Raji (cell line): ENCODE measurements around the gene PCDH15.

Experiments
- POLR2A ChIP-seq: IDR thresholded peaks from 2 replicates; pipeline ENCODE4 v1.6.1; 2011; ENCODE audit warnings: low read depth, low read length, control low read depth; ENCODE audit not compliant: insufficient read depth

PCDH15 gene

DNA sequence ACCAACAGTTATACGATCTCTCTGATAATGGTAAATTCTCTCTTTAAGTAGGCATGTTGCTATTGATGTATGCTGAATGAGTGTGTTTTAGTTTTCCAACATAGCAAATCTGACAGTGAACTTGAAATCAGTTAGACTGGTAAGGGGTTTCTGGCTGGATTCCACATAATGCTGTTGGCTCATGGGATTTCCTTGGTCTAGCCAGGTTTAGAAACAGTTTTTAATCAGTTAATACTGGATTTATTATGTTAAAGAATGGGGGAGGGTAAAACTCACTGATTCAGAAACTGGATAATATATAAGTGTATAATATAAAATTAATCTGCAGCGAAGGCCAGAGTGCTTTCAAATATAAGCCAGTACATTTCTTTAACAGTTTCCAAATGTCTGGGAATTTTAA lies 55.6 kb downstream of the PCDH15 start:
- TF ChIP-seq POLR2A, result no peak

DNA sequence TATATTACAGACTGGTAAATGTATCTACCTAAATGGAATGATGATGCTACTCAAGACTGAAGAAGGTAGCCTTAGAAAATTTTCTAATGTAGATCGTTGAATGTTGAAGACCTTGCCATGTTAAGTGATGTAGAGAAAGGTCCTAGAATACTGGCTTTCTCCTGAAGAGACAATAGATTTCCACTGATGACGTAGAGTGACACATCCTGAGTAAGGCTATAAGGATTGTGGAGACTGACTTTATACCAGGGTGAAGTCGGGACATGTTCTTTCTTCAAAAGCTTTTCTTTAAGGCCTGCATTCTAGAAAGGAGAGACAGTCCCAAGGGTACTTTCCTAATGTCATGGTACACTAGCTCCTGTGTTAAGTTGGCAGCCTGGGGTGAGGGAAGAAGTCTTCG lies 58.6 kb downstream of the PCDH15 start:
- no peak for TF ChIP-seq POLR2A

DNA sequence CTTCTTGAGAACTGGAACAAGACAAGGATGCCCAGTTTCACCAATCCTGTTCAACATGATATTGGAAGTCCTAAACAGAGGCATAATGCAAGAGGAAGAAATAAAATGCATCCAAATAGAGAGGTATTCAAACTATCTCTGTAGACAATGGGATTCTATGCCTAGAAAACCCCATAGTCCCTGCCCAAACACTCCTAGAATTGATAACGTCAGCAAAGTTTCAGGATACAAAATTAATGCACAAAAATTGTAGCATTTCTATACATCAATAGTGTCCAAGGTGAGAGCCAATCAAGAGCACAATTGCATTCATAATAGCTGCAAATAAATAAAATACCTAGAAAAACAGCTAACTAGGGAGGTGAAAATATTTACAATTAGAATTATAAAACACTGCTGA lies 72.5 kb downstream of the PCDH15 start:
- no peak for TF ChIP-seq POLR2A

DNA sequence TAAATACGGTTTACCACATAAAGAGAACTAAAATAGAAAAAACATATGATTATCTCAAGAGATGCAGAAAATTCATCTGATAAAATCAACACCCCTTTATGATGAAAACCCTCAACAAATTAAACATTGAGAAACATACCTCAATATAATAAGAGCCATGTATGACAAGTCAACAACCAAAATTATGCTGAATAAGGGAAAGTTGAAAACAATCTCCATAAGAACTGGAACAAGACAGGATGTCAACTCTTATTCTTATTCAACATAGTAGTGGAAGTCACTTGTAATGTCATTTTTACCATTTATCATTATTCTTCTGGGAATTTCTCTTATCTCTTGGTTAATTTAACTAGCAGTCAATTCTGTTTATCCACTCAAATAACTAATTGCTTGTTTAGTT lies 79.0 kb downstream of the PCDH15 start:
- TF ChIP-seq POLR2A, result no peak

DNA sequence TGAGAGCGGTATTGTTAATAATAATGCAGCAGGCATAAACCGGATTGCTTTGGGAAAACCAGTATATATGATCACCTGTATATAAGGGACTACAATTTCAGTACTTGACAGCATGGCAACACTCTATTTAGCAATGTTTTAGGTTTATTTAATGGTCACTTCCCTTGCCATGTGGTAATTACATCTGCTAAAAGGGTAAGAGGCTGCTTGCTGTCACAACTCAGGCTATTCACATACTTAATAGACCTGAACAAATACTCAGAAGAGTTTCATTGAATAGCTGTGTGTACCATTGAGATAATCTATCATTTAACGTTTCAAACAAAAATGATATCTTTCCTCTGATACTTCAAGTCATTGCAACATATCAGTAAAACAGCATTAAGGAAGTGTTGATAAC lies 90.1 kb downstream of the PCDH15 start:
- no peak for TF ChIP-seq POLR2A

DNA sequence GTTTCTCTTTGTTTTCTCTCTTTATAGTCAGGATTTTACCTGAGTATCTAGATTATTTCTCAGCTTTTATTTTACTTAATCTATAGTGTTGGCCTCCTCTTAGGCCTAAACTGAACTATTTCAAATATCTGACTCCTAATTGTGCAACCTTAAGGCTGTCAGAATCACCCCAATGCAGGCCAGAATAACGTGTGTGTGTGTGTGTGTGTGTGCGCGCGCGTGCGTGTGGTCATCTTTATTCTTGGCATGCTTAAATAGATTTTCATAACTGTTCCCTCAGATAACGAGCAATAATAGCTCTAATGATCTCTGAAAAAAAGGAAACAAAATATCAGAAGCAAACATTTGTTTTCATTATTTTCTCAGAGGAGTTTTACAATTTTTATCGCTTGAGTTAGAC lies 92.4 kb downstream of the PCDH15 start:
- TF ChIP-seq POLR2A, result no peak

DNA sequence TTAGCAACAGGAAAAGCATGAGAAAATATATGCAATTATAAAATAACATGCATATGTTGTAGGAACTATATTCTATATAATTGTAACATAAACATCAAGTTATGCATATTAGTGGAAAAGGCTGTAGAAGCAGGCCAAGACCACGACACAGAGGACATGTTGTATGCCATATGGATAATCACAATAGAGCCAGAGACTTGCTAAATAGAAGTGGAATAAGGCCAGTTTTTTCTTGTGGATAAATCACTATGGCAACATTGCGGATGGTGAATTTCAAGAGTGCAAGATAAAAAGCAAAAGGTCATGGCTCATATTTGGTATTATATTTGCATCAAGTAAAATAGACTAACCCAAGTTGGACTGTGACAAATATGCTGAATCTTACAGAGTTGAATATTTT lies 93.0 kb downstream of the PCDH15 start:
- no peak for TF ChIP-seq POLR2A

DNA sequence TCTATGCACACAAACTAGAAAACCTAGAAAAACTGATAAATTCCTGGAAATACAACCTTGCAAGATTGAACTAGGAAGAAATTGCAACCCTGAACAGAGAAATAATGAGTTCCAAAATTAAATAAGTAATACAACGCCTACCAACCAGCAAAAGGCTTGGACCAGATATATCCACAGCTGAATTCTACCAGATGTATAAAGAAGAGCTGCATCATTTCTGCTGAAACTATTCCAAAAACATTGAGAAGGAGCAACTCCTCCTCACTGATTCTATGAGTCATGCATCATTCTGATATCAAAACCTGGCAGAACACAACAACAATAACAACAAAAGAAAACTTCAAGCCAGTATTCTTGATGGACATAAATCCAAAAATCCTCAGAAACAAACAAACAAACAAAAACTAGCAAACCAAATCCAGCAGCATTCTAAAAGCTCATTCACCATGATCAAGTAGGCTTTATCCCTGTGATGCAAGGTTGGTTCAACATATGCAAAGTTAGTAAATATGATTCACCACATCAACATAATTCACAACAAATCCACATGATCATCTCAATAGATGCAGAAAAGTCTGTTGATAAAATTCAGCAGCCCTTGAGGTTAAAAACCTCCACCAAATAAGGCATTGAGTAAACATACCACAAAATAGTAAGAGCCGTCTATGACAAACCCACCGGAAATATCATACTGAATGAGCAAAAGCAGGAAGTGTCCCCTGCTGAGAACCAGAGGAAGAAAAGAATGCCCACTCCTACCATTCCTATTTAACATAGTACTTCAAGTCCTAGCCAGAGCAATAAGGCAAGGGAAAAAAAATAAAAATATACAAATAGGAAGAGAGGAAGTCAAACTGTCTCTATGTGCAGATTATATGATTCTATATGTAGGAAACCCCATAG lies 98.2 kb downstream of the PCDH15 start:
- no peak for TF ChIP-seq POLR2A

DNA sequence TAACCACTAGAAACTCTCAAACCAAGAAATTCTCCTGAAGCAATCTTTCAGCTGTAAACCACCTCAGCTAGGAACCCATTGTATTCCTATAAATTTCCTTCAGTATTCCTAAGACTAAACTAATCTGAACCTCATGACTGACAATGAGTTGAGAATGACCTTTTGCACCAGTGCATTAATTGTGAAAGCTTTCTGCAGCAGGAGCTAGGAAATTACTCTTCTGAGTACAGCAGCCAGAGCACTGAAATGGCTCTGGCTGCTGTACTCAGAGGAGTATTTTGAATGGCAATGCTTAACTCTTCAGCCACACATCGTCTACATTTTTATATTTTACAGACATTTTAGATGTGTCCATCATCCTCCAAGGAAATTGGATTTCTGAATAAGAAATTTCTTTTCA lies 109.7 kb downstream of the PCDH15 start:
- TF ChIP-seq POLR2A, result no peak

DNA sequence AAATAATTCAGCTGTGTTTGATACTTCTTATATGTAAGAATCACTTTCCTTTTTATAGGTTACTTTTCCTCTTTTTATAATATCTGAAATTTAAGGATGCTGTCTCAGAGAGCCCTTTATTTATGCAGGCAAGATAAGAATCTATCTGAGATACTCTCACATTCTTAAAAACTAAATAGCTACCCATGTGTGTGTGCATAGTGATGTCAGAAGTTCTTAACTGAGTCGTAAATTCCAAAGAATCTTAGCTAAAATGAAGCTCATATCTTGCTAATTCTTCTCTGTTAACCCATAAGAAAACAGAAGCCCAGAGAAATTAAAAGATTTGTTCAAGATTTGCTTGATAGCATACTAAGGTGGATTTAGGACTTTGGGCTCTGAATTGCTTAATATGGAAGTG lies 118.5 kb downstream of the PCDH15 start:
- TF ChIP-seq POLR2A, result no peak

DNA sequence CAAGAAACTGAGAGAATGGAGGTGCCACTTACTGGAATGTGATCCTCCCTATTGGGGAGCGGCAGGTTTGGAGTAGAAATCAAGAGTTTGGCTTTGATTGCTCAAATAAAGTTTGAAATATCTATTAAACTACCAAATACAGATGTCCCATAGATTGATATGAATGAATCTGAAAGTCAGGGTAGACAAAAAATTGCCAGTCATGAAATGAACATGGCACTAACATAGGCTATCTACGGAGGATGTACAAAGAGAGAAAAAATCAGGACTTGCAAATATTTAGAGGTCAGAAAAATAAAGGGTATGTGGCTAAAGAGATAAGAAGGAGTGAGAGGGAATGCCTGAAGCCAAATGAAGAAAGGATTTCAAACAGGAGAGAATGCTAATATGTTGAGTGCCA lies 119.9 kb downstream of the PCDH15 start:
- TF ChIP-seq POLR2A, result no peak

DNA sequence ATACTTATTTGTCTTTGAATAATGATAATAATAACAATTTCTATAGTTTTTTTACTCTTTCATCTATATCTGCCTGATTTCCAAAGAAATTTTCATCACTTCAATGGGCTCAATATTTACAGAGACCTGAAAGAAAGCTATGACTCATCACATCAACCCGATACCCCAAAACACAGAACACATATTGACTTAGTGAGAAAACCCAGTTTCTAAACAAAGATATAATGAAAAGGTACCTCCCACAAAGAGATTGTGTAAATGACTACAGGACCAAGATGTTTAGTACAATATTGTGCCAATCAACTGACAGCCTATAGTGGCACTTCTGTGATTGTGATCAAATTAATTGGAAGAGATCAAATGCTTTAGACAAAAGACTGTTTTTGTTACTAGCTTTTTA lies 133.9 kb downstream of the PCDH15 start:
- no peak for TF ChIP-seq POLR2A

DNA sequence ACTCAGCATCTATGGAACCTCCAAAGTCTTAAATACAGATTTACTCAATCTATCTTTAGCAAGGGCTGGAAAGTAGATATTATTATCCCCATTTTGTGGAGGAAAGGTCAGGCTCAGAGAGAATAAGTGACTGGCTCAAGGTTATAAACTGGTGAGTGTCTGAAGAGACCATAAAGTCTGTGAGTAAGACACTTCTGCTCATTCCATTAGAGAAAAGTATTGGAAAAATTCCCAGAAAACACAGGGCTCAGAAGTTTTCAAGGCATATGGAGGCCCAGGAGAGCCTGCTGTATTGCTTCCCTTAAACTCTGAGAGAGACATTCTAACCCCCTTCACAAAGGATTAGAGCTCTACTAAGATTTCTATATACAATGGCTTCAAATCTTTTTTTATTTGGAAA lies 134.8 kb downstream of the PCDH15 start:
- TF ChIP-seq POLR2A, result no peak

DNA sequence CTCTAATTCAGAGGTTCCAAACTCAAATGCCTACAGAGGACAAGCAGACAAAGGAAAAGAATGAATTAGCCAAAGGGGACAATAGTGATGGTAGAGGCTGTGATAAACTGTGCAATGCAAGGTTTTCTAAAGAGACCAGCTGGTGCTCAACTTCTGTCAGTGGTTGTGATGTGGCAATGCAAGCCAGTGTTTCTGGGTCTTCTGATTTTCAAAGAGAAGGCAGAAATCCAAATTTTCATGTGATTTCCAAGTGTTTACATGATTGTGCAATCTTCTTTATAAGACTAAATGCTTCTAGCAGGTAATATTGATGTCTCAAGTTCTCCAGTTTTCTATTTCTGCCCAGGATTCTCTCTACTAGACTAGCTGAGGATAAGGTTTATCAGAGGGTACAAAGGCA lies 135.9 kb downstream of the PCDH15 start:
- TF ChIP-seq POLR2A, result no peak

DNA sequence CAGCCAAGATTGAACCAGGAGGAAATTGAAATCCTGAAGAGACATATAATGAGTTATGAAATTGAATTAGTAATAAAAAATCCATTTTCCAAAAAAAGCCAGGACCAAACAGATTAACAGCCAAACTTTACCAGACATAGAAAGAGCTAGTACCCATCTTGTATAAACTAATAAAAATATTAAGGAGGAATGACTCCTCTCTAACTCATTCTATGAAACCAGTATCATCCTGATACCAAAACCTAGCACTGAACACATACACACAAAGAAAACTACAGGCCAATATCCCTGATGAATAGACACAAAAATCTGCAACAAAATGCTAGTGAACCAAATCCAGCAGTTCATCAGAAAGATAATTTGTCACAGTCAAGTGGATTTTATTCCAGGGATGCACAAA lies 140.6 kb downstream of the PCDH15 start:
- no peak for TF ChIP-seq POLR2A

DNA sequence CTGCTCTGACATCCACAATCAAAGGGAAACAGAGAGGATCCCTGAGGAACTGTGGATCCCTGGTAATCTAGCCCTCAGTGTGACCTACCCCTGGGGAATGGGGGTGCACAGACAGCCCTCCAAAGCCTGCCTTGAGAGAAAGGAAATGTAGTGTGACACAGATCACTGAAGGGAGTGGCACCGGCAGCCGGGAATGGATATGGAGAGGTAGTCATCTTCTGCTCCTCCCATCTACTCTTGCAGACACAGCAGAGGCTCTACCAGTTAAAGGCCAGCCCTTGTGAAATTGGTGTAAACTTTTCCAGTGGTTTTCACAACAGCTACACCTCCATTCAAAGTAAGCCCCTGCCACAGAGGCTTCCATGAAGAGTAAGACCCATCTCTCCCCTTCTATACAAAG lies 144.4 kb downstream of the PCDH15 start:
- no peak for TF ChIP-seq POLR2A

DNA sequence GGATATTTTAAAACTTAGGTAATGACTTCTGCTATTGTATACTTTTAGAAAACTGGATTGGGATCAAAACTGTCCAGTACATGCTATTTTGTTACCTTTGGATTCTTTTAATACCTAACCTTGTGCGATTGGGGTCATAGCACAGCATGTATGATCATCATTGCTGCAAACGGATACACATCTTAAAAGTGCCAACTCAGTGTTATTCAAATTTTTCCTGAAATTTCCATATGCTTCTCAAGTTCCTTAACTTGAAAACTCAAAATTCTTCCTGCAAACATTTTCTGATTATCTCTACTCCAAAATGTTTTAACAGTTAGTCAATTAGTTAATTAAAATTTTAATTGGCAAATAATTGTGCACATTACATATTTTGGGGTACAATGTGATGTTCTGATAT lies 147.5 kb downstream of the PCDH15 start:
- no peak for TF ChIP-seq POLR2A

DNA sequence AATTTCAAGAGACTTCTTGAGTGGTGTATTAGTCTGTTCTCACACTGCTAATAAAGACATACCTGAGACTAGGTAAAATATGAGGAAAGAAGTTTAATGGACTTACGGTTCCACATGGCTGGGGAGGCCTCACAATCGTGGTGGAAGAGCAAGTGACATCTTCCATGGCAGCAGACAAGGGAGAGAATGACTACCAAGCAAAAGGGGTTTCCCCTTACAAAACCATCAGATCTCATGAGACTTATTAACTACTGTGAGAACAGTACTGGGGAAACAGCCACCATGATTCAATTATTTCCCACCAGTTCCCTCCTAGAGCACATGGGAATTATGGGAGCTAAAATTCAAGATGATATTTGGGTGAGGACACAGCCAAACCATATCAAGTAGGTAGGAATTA lies 150.5 kb downstream of the PCDH15 start:
- TF ChIP-seq POLR2A, result no peak

DNA sequence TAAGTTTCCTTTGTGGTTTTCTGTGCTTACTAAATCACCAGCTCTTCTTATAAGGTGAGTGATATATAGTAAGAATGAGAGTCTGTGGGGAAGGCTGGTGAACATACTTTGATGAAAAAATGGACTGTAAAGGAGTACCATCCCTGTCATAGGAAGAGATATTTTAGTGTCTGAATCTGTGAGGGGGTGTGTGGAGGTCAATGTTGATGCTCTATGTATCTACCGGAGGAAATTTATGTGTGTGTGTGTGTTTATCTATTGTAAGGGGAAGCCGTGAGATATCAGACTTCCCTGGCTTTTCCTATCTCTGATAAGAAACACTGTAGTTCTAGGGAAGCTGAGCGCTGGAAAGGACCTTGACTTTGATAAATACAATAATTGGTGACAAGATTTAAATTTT lies 179.0 kb downstream of the PCDH15 start:
- no peak for TF ChIP-seq POLR2A
